Activated CD4-positive, alpha-beta memory T cell treated with anti-CD3 and anti-CD28 coated beads for 36 hours (primary cell): ENCODE measurements around the gene AHRR. TPM values are rescaled to one million over a fixed set of nuclear protein-coding genes. Genes with fewer than 3 reads are reported as not detected.
"Not testable (repeated sequence)": the region's sequence is repeated elsewhere in the genome, so short reads cannot be mapped to it uniquely, and the experiment has no call there.

Source experiments
- CTCF ChIA-PET: fragments of 350-600 bp; sonication (Branson Sonifier 250); formaldehyde crosslinking; loops from one replicate; lab custom pipeline; 2021; ENCODE audit warnings: antibody characterized with exemption, inconsistent platforms; lab: Charles Lee
- POLR2A ChIA-PET: fragments of 350-600 bp; sonication (Branson Sonifier 250); formaldehyde crosslinking; loops from one replicate; lab custom pipeline; 2021; ENCODE audit warnings: antibody characterized with exemption; lab: Charles Lee
- DNase-seq: peaks from one replicate; pipeline ENCODE4 v3.0.0-alpha.2; 2020
- H3K27ac Mint-ChIP-seq: one replicate; pipeline ENCODE4 v1.8.0; 2021; ENCODE audit warnings: mixed read lengths
- H3K27me3 Mint-ChIP-seq: one replicate; pipeline ENCODE4 v1.8.0; 2021; ENCODE audit warnings: mixed read lengths
- H3K36me3 Mint-ChIP-seq: one replicate; pipeline ENCODE4 v1.8.0; 2021; ENCODE audit warnings: mixed read lengths
- H3K4me1 Mint-ChIP-seq: one replicate; pipeline ENCODE4 v1.8.0; 2021; ENCODE audit warnings: low read depth, mixed read lengths
- H3K4me3 Mint-ChIP-seq: one replicate; pipeline ENCODE4 v1.8.0; 2021; ENCODE audit warnings: mild to moderate bottlenecking, mixed read lengths
- H3K9me3 Mint-ChIP-seq: one replicate; pipeline ENCODE4 v1.8.0; 2021; ENCODE audit warnings: mixed read lengths
- intact Hi-C: fragments of 100-400 bp; cut with micrococcal nuclease; formaldehyde crosslinking; loops from one replicate; pipeline ENCODE4 v1.15.1; 2023
- total RNA-seq, 2 experiments: library from RNA; stranded (reverse); gene quantifications; one replicate each; pipeline ENCODE4 v1.2.3, GENCODE V29; 2021

AHRR gene
- total RNA-seq, 2 experiments from 2014 or later = 16.7 to 16.8 TPM

DNA sequence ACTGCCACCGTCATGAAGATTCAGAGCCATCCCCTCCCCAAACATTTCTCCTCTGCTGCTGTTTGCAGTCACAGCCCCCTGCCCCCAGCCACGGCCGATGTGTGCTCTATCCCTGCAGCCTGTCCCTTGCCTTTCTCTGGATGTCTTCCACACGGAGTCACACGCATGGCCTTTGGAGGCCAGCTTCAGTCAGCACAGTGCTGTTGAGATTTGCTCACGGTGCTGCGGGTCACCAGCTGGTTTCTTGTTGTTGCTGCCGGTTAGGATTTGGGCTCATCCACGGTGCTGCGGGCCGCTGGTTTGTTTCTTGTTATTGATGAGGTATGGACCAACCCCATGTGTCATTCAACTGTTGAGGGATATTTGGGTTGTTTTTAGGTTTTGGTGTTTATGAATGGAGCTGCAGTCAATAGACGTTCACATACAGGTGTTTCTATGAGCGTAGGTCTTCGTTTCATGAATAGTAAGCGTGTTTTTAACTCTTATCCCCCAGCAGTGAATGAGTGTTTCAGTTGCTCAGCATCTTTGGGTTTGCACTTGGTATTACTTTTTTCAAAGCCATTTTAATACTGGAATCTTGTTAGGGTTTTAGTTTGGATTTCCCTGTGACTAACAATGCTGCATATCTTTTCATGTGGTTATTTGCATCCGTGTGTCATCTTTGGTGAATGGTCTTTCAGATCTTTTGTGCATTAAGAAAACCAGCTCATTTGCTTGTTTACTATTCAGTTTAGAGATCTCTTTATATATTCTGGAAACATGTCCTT is 57.6 kb downstream of the AHRR start:
- DNase-seq = peak; percentile 15
- CTCF ChIA-PET = interaction anchor here (1.1 to 1.5 kb wide), 3 partner anchors 52 to 67 kb away, joined by 3 to 4 read pairs (median 3); no protein-coding TSS in a partner anchor
- Mint-ChIP-seq H3K9me3 (peaks cover 9% of the 10 kb centered on the region), H3K27ac (peak overlapping the region; percentile 94), H3K4me1 (peaks cover 57% of the 10 kb centered on the region), H3K36me3 (peaks cover 28% of the 10 kb centered on the region), H3K4me3 (peak overlapping the region; percentile 61), H3K27me3 (peaks cover 9% of the 10 kb centered on the region)
- POLR2A ChIA-PET = interaction anchor here (1.0 to 2.4 kb wide), 6 partner anchors 10 to 108 kb away, joined by 3 to 14 read pairs (median 4); partner anchors contain the start of gene PDCD6
- intact Hi-C loops = loop anchor here (1.0 to 5.0 kb wide), 3 partner anchors 13 to 78 kb away; no protein-coding TSS in a partner anchor

DNA sequence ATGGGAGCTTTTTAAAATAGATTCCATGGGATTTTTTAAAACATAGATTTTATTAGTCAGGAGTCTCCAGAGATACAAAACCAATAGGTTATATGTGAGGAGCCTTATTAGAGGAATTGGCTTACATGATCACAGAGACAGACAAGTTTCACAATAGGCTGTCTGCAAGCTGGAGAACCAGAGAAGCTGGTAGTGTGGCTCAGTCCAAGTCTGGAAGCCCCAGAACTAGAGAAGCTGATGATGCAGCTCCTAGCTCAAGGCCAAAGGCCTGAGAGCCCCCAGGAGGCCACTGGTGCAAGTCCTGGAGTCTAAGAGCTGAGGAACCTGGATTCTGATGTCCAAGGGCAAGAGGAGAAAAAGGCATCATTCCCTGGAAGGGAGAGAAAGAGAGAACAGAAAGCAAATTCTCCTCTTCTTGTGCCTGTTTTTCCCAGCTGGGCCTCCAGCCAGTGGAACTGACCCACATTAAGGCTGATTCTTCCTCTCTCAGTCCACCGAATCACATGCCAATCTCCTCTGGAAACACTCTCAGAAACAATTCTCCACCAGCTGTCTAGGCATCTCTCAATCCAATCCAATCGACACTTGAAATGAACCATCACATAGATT is 59.3 kb downstream of the AHRR start:
- intact Hi-C loops = no loop called here
- Mint-ChIP-seq H3K27me3 (peaks cover 4% of the 10 kb centered on the region), H3K9me3 (peaks cover 21% of the 10 kb centered on the region), H3K36me3 (peaks cover 39% of the 10 kb centered on the region), H3K4me1 (peaks cover 50% of the 10 kb centered on the region), H3K27ac (no peak overlapping the region), H3K4me3 (no peak overlapping the region)
- DNase-seq = peak; percentile 5
- POLR2A ChIA-PET = interaction anchor here (1.3 kb wide), 1 partner anchor 12 kb away, joined by 4 read pairs; no protein-coding TSS in a partner anchor
- CTCF ChIA-PET = interaction anchor here (1.2 to 1.5 kb wide), 2 partner anchors 51 to 66 kb away, joined by 3 to 4 read pairs; no protein-coding TSS in a partner anchor

DNA sequence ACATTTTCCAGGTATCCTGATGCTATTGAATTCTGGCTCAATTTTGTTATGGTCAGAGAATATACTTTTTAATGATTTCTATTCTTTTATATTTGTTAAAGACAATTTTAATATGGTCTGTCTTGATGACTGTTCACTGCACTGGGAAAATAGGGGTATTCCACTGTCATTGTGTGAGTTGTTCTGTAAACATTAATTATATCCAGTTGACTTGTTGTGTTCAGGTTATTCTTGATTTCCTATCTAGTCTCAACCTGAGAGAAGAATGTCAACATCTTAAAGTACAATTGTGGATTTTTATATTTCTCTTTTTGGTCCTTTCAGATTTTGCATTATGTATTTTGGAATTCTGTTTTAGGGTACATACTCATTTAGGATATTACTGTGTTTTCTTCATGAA is 61.6 kb downstream of the AHRR start:
- no peak overlapping the region for H3K4me3 Mint-ChIP-seq
- H3K4me1 Mint-ChIP-seq = peaks cover 38% of the 10 kb centered on the region
- H3K9me3 Mint-ChIP-seq = peaks cover 26% of the 10 kb centered on the region
- DNase-seq = no peak
- peaks cover 45% of the 10 kb centered on the region for H3K36me3 Mint-ChIP-seq
- CTCF ChIA-PET = no interaction called here
- peaks cover 3% of the 10 kb centered on the region for H3K27me3 Mint-ChIP-seq
- no peak overlapping the region for H3K27ac Mint-ChIP-seq
- POLR2A ChIA-PET = no interaction called here
- intact Hi-C loops = no loop called here

DNA sequence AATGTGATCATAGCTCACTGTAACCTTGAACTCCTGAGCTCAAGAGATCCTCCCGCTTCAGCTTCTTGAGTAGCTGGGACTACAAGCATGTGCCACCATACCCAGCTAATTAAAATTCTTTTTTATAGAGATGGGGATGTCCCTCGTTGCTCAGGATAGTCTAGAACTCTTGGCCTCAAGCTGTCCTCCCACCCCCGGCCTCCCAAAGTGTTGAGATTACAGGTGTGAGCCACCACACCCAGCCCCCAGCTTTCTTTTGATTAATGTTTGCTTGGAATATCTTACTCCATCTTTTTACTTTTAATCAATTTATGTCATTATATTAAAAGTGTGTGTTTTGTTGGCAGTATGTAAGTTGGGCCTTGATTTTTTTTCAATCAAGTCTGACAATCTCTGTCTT is 62.1 kb downstream of the AHRR start:
- DNase-seq = peak; percentile 8
- H3K27me3 Mint-ChIP-seq = peaks cover 3% of the 10 kb centered on the region
- POLR2A ChIA-PET = no interaction called here
- H3K4me1 Mint-ChIP-seq = peaks cover 32% of the 10 kb centered on the region
- CTCF ChIA-PET = no interaction called here
- H3K36me3 Mint-ChIP-seq = peaks cover 45% of the 10 kb centered on the region
- peaks cover 26% of the 10 kb centered on the region for H3K9me3 Mint-ChIP-seq
- H3K27ac Mint-ChIP-seq = no peak overlapping the region
- H3K4me3 Mint-ChIP-seq = no peak overlapping the region
- intact Hi-C loops = no loop called here

DNA sequence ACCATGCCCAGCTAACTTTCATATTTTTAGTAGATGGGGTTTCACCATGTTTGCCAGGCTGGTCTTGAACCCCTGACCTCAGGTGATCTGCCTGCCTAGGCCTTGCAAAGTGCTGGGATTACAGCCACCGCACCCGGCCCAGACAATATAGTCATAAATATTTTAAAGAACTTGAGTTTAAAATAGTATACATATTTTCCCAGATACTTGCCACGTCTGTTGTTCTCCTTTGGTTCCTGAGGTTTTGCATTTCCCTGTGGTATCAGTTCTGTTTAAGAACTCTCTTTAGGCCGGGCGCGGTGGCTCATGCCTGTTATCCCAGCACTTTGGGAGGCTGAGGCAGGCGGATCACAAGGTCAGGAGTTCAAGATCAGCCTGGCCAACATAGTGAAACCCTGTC is 63.1 kb downstream of the AHRR start:
- H3K27ac Mint-ChIP-seq, H3K4me3 Mint-ChIP-seq, POLR2A ChIA-PET, CTCF ChIA-PET, intact Hi-C loops, DNase-seq, H3K27me3 Mint-ChIP-seq: not testable (repeated sequence)
- peaks cover 26% of the 10 kb centered on the region for H3K9me3 Mint-ChIP-seq
- H3K4me1 Mint-ChIP-seq = peaks cover 22% of the 10 kb centered on the region
- peaks cover 41% of the 10 kb centered on the region for H3K36me3 Mint-ChIP-seq

DNA sequence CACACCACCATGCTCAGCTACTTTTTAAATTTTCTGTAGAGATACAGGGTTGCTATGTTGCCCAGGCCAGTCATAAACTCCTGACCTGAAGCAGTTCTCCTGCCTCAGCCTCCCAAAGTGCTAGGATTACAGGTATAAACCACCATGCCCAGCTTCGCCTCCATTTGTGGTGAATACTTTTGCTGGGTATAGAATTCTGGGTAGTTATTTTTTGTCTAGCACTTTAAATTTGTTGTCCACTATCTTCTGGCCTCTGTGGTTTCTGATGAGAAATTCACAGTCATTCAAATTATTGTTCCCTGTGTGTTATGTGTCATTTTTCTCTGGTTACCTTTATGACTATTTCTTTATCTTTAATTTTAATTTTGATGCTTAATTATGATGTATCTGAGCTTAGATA is 63.8 kb downstream of the AHRR start:
- no peak for DNase-seq
- ChIA-PET CTCF (no interaction called here), POLR2A (no interaction called here)
- H3K36me3 Mint-ChIP-seq = peaks cover 39% of the 10 kb centered on the region
- H3K27ac Mint-ChIP-seq = no peak overlapping the region
- H3K27me3 Mint-ChIP-seq = peaks cover 3% of the 10 kb centered on the region
- H3K4me3 Mint-ChIP-seq = no peak overlapping the region
- H3K9me3 Mint-ChIP-seq = peaks cover 26% of the 10 kb centered on the region
- peaks cover 16% of the 10 kb centered on the region for H3K4me1 Mint-ChIP-seq
- intact Hi-C loops = no loop called here

DNA sequence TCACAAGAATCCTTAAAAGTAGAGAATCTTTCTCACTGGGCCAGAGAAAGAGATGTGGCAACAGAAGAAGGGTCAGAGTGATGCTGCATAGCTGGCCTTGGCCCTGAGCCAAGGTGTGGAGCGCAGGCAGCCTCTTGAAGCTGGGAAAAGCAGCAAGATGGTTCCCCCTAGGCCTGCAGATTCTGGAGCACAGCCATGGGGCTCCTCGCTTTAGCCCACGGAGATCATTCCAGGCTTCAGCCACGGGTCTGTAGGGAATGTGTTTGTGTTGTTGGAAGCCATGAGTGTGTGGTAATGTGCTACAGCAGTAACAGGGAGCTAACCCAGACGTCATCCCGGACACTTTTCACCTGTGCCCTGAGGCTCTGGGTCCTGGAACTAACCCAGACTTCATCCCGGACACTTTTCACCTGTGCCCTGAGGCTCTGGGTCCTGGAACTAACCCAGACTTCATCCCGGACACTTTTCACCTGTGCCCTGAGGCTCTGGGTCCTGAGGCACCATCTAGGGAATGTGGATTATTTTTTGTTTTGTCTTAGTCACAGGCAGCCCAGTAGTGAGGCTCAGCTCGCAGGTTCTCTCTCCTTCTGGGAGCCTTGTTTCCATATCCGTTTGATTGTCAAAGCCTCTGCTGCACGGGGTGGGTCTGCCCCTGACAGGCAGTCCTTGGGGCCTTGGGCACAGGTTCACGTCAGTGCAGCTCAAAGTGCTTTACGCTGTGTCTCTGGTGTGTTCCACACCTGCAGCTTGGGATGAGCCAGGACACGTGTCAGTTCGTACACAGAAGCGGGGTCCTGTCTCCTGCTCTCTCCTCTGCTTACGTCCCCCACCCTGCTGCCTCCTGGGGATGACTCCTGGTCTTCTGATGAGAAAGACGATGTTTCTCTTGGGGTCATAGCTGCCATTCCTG is 65.2 kb downstream of the AHRR start:
- Mint-ChIP-seq H3K36me3 (peaks cover 36% of the 10 kb centered on the region), H3K27me3 (peaks cover 2% of the 10 kb centered on the region), H3K9me3 (peaks cover 25% of the 10 kb centered on the region), H3K4me3 (no peak overlapping the region), H3K27ac (no peak overlapping the region), H3K4me1 (peaks cover 20% of the 10 kb centered on the region)
- CTCF ChIA-PET = no interaction called here
- intact Hi-C loops = no loop called here
- DNase-seq = no peak
- POLR2A ChIA-PET = no interaction called here

DNA sequence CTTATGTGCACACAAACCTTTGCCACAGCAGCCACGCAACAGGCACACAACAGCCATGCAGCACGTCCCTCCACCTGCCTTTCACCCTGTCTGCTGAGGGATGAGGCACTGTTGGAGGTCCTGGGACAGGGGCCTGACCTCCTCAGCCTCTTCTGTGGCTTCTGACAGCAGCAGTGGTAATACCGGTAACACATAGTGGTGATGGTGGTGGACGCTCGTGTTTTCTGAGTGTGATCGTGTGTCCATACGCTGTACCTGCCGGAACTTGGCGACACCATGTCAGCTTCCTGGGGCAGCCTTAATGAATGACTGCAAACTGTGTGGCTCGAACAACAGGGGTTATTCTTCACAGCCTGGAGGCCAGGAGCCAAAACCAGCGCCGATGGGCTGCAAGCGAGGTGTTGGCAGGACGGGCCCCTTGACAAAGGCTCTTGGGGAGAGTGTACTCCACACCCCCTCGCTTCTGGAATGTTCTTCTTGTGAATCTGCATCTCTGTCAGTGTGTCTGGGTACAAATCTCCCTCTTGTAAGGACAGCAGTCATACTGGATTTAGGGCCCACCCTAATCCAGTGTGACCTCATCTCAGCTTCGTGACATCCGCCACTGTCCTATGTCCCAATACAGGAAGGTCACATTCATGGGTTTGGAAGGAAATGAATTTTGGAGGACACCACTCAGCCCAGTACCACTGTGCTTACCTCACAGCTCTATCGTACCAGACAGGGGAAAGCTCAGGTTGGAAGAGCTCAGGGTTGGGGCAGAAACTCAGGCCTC is 66.2 kb downstream of the AHRR start:
- Mint-ChIP-seq H3K9me3 (peaks cover 17% of the 10 kb centered on the region), H3K4me3 (no peak overlapping the region), H3K27me3 (no peaks in the 10 kb centered on the region), H3K4me1 (peaks cover 17% of the 10 kb centered on the region), H3K36me3 (peaks cover 31% of the 10 kb centered on the region), H3K27ac (no peak overlapping the region)
- ChIA-PET POLR2A (no interaction called here), CTCF (no interaction called here)
- DNase-seq = no peak
- intact Hi-C loops = no loop called here

DNA sequence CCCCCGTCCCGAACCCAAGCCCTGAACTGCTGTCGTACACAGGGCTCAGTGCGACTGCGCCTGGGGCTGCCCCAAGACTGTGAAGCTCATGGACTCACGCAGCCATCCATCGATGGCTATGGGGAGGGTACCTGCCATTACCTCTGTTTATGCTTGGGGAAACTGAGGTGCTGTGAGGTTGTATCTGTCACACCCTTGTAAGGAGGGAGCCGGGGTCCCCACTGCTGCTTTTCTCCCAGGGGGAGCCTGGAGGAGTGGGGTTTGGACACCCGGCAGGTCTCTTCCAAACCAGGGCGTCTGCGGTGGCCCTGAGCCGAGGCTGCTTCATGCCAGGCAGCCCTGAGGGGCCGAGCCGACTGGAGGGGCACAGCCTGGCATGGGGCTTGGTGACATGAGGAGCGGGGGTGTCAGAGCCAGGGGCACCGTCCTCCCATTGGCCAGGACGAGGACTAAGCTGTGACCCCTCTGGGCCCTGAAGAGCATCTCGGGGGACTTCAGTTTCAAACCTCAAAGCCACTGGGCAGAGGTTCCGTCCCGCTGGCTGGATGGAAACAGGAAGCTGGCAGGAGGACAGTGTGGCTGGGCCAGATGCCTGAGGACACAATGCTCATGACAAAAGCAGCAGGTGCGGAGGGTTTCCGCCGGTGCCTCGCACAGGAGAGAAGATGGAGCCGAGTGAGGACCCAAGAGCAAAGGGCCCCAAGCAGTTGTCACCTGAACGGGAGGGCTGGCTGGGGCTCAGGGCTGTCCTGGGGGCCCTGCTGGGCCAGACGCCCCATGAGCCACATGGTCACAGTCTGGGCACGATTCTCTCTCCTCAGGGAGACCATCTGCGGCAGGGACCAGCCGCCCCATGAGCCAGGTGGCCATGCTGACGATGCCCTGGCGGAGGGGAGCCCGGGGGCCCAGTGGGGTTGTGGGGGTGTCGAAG is 67.0 kb downstream of the AHRR start:
- peaks cover 21% of the 10 kb centered on the region for H3K4me1 Mint-ChIP-seq
- H3K9me3 Mint-ChIP-seq = peaks cover 17% of the 10 kb centered on the region
- no peaks in the 10 kb centered on the region for H3K27me3 Mint-ChIP-seq
- no peak overlapping the region for H3K4me3 Mint-ChIP-seq
- intact Hi-C loops = no loop called here
- ChIA-PET POLR2A (no interaction called here), CTCF (no interaction called here)
- no peak overlapping the region for H3K27ac Mint-ChIP-seq
- no peak for DNase-seq
- peaks cover 30% of the 10 kb centered on the region for H3K36me3 Mint-ChIP-seq

DNA sequence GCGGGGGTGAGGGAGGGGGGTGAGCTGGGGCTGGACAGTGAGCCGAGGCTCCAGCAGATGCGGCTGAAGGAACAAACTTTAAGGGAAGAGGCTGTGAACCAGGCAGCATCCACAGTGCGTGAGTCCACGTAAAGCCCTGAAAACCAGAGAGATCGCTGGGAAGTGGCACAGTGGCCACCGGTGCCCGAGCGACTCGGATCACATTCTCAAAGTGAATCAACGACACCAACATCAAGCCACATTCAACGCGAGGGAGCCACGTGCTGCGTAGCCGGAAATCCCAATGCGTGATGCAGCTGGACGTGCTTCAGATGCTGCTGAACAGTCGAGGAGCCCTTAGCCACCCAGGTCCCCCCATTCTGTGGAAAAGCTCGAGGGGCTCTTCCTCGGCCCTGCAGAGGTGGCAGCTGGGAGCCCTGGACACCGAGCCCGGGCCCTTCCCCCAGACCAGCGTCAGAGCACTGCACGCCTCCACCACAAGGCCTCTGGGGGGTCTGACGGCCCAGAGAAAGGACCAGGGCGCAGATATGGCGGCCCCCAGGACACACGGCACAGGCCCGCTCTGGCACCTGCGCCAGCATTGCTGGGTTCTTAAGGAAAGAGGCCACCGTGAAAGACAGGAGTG is 67.8 kb downstream of the AHRR start:
- Mint-ChIP-seq H3K4me3 (no peak overlapping the region), H3K9me3 (peaks cover 17% of the 10 kb centered on the region), H3K27ac (no peak overlapping the region), H3K4me1 (peaks cover 25% of the 10 kb centered on the region), H3K27me3 (no peaks in the 10 kb centered on the region), H3K36me3 (peaks cover 26% of the 10 kb centered on the region)
- ChIA-PET POLR2A (no interaction called here), CTCF (no interaction called here)
- no peak for DNase-seq
- intact Hi-C loops = no loop called here
